HG03457 (cell line): ENCODE data around the gene KCNQ5.
"Not testable (repeated sequence)": the region's sequence is repeated elsewhere in the genome, so short reads cannot be mapped to it uniquely, and the experiment has no call there.

Source experiments
- ATAC-seq: cut with Tn5 transposase; IDR thresholded peaks from one replicate; pipeline ENCODE4 v1.9.1; 2021; ENCODE audit warnings: moderate number of reproducible peaks; ENCODE audit not compliant: unreplicated experiment

Gene KCNQ5

GRCh38 chr6:73156793-73157767 is 535.2 kb downstream of the KCNQ5 start:
- no peak for ATAC-seq

- ATAC-seq = no peak
Measured at GRCh38 chr6:73157870-73158269, 536.0 kb downstream of the KCNQ5 start.

GRCh38 chr6:73169111-73169510 is 547.2 kb downstream of the KCNQ5 start:
- no peak for ATAC-seq

- ATAC-seq = no peak
Measured at GRCh38 chr6:73169633-73170032, 547.8 kb downstream of the KCNQ5 start.

GRCh38 chr6:73174646-73175045 is 552.8 kb downstream of the KCNQ5 start:
- no peak for ATAC-seq

GRCh38 chr6:73176057-73176456 is 554.2 kb downstream of the KCNQ5 start:
- ATAC-seq = no peak

GRCh38 chr6:73177221-73177944 is 555.5 kb downstream of the KCNQ5 start:
- ATAC-seq = no peak

GRCh38 chr6:73180076-73180738 is 558.3 kb downstream of the KCNQ5 start:
- ATAC-seq = no peak

GRCh38 chr6:73180763-73181619 is 559.1 kb downstream of the KCNQ5 start:
- peak; percentile 74 for ATAC-seq

GRCh38 chr6:73182021-73182607 is 560.2 kb downstream of the KCNQ5 start:
- ATAC-seq = no peak

GRCh38 chr6:73193302-73193701 is 571.4 kb downstream of the KCNQ5 start:
- ATAC-seq = not testable (repeated sequence)

GRCh38 chr6:73194744-73195143 is 572.9 kb downstream of the KCNQ5 start:
- no peak for ATAC-seq

- no peak for ATAC-seq
Measured at GRCh38 chr6:73200247-73200646, 578.4 kb downstream of the KCNQ5 start.

GRCh38 chr6:73200735-73201134 is 578.9 kb downstream of the KCNQ5 start:
- ATAC-seq = no peak

GRCh38 chr6:73203098-73203497 is 581.2 kb downstream of the KCNQ5 start:
- no peak for ATAC-seq

- ATAC-seq = no peak
Measured at GRCh38 chr6:73204252-73204651, 582.4 kb downstream of the KCNQ5 start.

- ATAC-seq = no peak
Measured at GRCh38 chr6:73207221-73207837, 585.5 kb downstream of the KCNQ5 start.

- no peak for ATAC-seq
Measured at GRCh38 chr6:73209117-73209516, 587.3 kb downstream of the KCNQ5 start.

GRCh38 chr6:73216859-73217258 is 595.0 kb downstream of the KCNQ5 start:
- no peak for ATAC-seq

- no peak for ATAC-seq
Measured at GRCh38 chr6:73225396-73225795, 603.5 kb downstream of the KCNQ5 start, which contains the start of gene KHDC1L. KHDC1L (minus strand) TSS chr6:73225496; CDS start chr6:73225408, 88 bp downstream.
